Spinal cord (tissue), 10 donors: Measurements from ENCODE around the gene SGCA. TPM values are rescaled to one million over a fixed set of nuclear protein-coding genes. Genes with fewer than 3 reads are reported as not detected.

Experiments used
- DNase-seq, 6 donors: peaks; one replicate each; pipeline versions ENCODE4 v3.0.0 to v3.0.0-alpha.2; 2013 to 2015; ENCODE audit warnings: low spot score in 6 of 6, low read depth in 4 of 6
- H3K27ac ChIP-seq: one replicate; pipeline ENCODE4 v1.5.1; 2013; ENCODE audit warnings: low read depth, low read length, control low read depth
- H3K27me3 ChIP-seq: one replicate; pipeline ENCODE4 v1.6.1; 2013; ENCODE audit warnings: low read length; ENCODE audit not compliant: control insufficient read depth, insufficient read depth
- H3K36me3 ChIP-seq: one replicate; pipeline ENCODE4 v1.6.1; 2013; ENCODE audit warnings: low read length; ENCODE audit not compliant: control insufficient read depth, insufficient read depth
- H3K4me1 ChIP-seq: one replicate; pipeline ENCODE4 v1.6.1; 2013; ENCODE audit warnings: low read length; ENCODE audit not compliant: control insufficient read depth, insufficient read depth
- H3K4me3 ChIP-seq: one replicate; pipeline ENCODE4 v1.5.1; 2013; ENCODE audit warnings: low read depth, low read length, control low read depth
- H3K9me3 ChIP-seq: one replicate; pipeline ENCODE4 v1.6.1; 2013; ENCODE audit warnings: low read length; ENCODE audit not compliant: control insufficient read depth, insufficient read depth
- WGBS: methylation state at CpG from one replicate; pipeline ENCODE4 v1.1.5; 2013; ENCODE audit warnings: missing lambda C conversion rate; ENCODE audit not compliant: insufficient coverage; 5-methylcytosine and 5-hydroxymethylcytosine counted together
- polyA plus RNA-seq, 2 donors: library from polyadenylated mRNA; unstranded; fragments of 120-200 nt; gene quantifications; one replicate each; pipeline ENCODE4 v1.2.1, GENCODE V29; 2013; ENCODE audit not compliant: insufficient read length in 2 of 2
- total RNA-seq, 2 donors: library from RNA; depleted of rRNA in 1 of 2; stranded (reverse); fragments of 120-200 nt in 1 of 2; fragments of >200 nt in 1 of 2; gene quantifications; one replicate each; pipeline versions ENCODE4 v1.2.3 to v1.2.4, GENCODE V29; 2013 to 2014
- donor health status: healthy.

Gene SGCA
- total and polyA plus RNA-seq, 4 donors = 0.72 to 3.0 (median 1.2) TPM

DNA sequence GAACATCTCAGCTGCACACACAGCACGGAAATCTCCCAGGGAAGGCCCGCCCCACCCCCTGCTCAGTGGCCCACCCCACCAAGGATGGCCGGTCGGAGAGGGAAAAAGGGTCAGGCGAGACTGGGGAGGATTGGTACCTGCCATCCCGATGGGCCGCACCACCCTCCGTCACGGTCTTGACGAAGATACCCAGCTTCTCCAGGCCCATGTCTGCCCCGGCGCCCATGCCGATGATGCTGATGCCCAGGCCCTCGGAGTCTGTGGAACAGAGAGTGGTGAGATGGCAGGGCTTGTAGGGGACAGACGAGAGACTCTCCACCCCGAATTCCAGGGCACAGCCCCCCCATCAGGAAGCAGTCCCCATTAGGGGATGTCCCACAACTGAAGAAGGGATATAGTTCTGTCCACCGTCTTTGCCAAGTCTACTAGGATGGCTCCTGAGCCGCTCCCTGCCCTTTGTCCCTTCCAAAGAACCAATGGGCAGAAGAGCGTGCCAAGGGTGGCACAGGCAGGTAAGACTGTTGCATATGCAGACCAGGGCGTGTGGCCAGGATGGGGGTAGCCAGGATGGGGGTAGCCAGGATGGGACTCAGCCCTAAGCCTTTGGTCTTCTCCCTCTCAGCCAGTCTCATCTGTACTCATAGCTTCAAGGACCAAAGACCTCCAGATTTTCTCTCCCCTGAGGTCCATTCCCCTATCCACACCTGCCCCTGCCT lies 22.2 kb upstream of the SGCA start:
- H3K9me3 ChIP-seq = no peaks in the 10 kb centered on the region
- DNase-seq = no peak
- H3K27me3 ChIP-seq = no peaks in the 10 kb centered on the region
- 74% methylated on average over 4 of the region's 20 CpGs for WGBS
- H3K4me3 ChIP-seq = no peak overlapping the region
- no peak overlapping the region for H3K27ac ChIP-seq
- H3K4me1 ChIP-seq = peaks cover 61% of the 10 kb centered on the region
- H3K36me3 ChIP-seq = peaks cover 91% of the 10 kb centered on the region

DNA sequence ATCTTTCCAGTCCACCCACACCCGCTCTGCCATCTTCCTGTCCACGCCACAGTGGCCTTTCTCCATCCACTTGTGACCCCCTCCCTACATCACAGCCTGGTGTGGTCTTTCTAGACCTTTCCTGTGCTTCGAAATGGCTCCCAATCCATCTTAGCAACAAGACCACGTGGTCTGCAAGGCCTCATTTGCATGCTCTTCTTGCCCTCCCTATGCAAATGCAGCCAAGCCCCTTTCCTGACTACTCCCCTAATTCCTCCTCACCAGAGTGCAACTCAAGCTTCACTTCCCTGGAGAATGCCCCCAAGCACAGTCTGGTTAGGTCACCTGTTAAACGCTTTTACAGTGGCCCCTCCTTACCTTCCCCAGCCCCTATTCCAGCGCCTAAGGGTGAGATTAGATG lies 21.4 kb upstream of the SGCA start:
- 72% methylated on average over 6 of the region's 6 CpGs for WGBS
- H3K4me3 ChIP-seq = no peak overlapping the region
- peaks cover 67% of the 10 kb centered on the region for H3K4me1 ChIP-seq
- H3K36me3 ChIP-seq = peaks cover 86% of the 10 kb centered on the region
- no peaks in the 10 kb centered on the region for H3K9me3 ChIP-seq
- DNase-seq = no peak
- no peaks in the 10 kb centered on the region for H3K27me3 ChIP-seq
- peak overlapping the region; percentile 57 for H3K27ac ChIP-seq

DNA sequence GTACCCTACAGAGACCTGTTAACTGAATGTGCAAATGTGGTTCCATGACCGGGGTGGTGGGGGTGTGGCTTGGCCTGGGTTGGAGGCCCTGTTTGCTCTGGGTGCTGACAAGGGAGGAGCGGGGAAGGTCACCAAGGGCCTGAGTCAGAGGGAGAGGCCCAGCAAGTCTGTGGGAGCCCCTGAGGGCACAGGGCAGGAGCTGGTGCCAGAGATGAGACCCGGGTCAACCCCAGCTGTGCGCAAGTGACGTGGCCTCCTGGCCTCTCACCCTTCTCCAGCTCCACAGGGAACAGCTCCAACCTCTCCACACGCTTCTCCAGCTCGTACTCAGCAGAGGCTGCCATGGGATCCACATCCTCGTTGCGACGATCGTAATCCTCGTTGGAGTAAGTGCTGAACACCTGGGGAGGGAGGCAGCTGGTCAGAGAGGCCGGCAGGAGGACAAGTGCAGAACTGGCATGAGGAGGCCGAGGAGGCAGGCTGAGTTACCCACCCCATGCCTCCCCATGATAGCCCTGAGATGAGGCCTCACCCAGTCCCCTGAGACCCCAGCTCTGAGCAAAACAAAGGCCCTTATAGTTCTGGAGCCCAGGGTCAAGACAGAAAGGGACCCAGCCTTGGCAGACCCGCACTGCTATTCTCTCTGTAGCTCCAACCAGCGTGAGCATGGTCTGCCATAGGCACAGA lies 20.8 kb upstream of the SGCA start:
- H3K36me3 ChIP-seq = peaks cover 81% of the 10 kb centered on the region
- H3K4me3 ChIP-seq = no peak overlapping the region
- 79% methylated on average over 9 of the region's 16 CpGs for WGBS
- DNase-seq = no peak
- H3K27ac ChIP-seq = peak overlapping the region; percentile 57
- no peaks in the 10 kb centered on the region for H3K9me3 ChIP-seq
- no peaks in the 10 kb centered on the region for H3K27me3 ChIP-seq
- H3K4me1 ChIP-seq = peaks cover 69% of the 10 kb centered on the region

DNA sequence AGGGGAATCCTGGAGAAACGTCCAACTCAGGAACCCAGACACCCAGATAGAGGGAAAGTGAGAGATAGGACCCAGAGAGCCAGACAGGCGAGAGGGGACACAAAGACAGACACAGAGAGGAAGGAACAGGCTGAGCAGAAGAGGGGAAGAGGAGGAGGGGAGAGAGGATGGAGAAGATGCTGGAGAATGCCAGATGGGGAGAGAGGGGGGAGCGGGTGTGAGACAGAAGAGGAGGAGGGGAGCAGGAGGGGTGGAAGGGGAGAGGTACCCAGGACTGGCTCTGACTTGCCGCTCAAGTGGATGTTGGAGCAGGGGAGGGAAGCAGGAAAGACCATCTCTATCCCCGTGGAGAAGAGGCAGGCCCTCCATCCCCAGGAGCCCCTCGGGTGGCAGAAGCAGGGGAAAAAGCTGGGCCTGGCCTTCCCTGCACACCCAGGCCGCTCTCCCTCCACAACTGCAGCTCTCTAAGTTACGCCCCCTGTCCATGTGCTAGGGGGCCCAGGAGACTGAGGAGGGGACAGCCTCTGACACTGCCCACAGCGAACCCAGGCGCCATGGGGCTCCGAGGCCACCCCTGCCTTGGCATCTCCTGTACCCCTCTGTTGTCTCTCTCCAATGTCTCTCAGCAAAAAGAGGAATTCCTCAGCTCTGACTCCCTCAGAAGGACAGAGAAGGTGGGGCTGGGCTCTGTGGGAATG lies 20.1 kb upstream of the SGCA start:
- 59% methylated on average over 8 of the region's 11 CpGs for WGBS
- Histone ChIP-seq H3K36me3 (peaks cover 74% of the 10 kb centered on the region), H3K27ac (peak overlapping the region; percentile 57), H3K4me3 (no peak overlapping the region), H3K27me3 (no peaks in the 10 kb centered on the region), H3K9me3 (no peaks in the 10 kb centered on the region), H3K4me1 (peaks cover 62% of the 10 kb centered on the region)
- no peak for DNase-seq

DNA sequence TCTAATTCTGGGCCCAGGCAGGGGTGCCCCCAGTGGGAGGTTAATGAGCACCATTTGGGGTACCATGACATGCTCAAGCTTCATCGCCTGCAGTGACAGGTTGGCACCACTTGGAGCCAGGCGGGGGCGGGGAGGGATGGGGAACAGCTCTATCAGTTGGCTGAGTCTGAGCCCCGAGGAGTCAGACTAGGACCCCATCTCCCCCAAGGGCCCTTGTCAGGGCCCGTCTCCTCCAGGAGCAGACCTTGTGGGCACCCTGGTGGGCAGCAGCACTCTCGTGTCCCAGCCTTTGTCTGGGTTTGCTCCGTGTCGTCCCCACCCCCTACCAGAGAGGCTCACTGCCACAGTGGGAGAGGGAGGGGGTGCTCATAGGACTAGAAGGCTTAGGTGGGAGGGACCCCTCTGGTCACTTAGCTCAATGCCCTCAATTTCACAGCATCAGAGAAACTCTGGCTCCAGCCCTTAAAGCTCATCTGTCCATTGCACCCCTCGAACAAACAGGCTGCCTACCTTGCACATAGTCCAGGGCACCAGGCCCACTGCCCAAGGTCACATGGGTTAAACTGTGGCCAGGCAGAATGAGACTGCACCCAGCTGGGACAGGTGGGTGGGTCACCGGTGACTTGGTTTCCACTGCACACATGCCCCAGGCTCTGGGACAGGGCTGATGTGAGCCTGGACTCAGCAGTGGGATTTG lies 19.4 kb upstream of the SGCA start:
- H3K27me3 ChIP-seq = no peaks in the 10 kb centered on the region
- H3K27ac ChIP-seq = peak overlapping the region; percentile 57
- no peak overlapping the region for H3K4me3 ChIP-seq
- 64% methylated on average over 6 of the region's 10 CpGs for WGBS
- no peak for DNase-seq
- no peaks in the 10 kb centered on the region for H3K9me3 ChIP-seq
- H3K4me1 ChIP-seq = peaks cover 64% of the 10 kb centered on the region
- peaks cover 67% of the 10 kb centered on the region for H3K36me3 ChIP-seq

DNA sequence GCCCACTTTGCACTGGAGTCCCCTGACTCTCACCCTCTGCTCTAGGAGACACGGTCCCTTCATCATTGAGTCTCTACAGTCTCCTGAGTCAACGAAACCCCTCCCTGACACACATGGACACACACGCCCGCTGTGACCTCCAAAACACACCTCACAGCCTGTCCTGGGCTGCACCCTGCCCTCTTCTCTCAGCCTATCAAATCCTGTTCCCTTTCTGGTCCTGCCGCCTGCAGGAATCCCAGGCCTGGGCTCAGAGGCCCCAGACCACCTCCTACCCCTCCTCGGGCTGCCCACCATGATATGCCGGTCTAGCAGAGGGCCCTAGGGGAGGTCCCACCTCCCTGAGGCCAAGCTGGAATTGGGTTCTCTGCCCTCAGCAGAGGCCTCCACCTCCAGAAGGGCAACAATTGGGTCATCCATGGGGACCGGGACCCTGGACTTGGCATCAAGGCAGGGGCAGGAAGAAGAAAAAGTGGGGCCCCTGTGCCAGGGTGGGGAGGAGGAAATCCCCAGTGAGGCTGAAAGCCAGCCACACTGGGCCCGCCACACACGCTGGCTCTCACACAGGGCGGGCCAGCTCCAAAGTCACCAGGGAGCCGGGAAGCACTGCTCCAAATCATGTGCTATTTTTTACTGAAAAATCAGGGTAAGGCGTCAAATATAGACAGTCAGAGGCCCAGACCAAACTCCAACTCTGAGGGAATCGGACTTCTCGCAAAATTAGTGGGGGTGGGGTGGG lies 18.7 kb upstream of the SGCA start:
- H3K9me3 ChIP-seq = no peaks in the 10 kb centered on the region
- no peaks in the 10 kb centered on the region for H3K27me3 ChIP-seq
- 53% methylated on average over 8 of the region's 15 CpGs for WGBS
- H3K4me1 ChIP-seq = peaks cover 71% of the 10 kb centered on the region
- peak overlapping the region; percentile 72 for H3K4me3 ChIP-seq
- peaks cover 60% of the 10 kb centered on the region for H3K36me3 ChIP-seq
- peak overlapping the region; percentile 76 for H3K27ac ChIP-seq
- no peak for DNase-seq

DNA sequence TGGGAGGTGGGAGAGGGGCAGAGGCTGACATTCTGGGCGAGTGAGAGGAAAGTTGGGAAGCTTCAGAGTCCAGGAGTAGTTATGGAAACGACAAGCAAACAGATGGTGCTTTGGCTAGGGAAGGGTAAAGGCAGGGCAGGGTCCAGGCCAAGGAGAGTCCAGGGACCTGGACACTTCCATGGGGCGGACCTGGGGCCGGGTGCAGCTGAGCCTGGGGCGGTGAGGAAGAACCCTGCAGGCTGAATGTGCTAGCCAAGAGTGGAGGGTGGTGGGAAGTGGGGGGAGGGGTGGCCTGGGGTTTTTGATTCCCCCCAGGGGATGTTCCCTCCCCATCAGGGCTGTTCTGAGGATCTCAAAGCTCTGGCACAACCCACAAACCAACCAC lies 18.0 kb upstream of the SGCA start:
- 14% methylated on average over 4 of the region's 5 CpGs for WGBS
- Histone ChIP-seq H3K4me3 (peak overlapping the region; percentile 72), H3K9me3 (no peaks in the 10 kb centered on the region), H3K27me3 (no peaks in the 10 kb centered on the region), H3K27ac (peak overlapping the region; percentile 76), H3K4me1 (peaks cover 72% of the 10 kb centered on the region), H3K36me3 (peaks cover 52% of the 10 kb centered on the region)
- DNase-seq = peak in 1 of 6 donors; percentile 52

DNA sequence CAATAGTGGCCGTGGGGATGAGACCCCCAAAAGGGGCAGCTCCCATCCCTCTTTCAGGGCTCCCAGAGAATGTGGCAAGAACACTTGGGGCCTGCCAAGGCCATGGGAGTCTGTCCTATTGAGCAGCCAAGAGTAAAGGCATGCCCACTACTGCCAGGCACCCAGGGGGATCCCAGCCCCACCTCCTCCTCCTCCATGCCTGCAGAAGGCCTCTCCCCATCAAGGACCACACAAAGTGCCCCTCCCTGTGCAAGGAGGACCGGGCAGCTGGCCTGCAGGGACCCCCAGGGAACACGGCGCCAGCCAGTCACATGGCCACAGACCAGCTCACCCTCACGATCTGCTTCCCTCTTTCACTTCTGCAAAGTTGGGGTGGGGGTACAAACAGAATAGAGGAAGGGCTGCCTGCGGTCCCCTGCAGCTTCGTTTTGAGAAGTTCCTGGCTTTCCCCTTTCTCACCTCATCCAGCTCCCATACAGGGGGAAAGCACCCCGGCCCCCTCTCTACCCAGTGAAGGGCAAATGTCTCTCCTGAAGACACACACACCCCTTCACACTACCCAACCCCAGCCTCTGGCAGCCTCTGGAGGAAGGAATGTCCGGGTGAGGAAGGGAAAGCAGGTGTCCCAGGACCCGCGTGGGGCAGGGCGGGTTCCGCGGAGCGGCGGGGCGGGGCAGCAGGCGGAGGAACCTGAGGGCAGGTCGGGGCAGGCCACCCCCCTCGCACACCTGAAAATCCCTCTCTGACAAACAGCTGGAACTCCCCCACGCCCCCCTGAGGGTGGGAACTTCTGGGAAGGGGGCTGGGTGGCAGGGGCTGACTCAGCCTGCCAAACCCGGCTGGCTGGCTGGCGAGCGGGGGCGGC lies 17.3 kb upstream of the SGCA start:
- Histone ChIP-seq H3K36me3 (peaks cover 46% of the 10 kb centered on the region), H3K4me3 (peak overlapping the region; percentile 72), H3K4me1 (peaks cover 74% of the 10 kb centered on the region), H3K9me3 (no peaks in the 10 kb centered on the region), H3K27ac (peak overlapping the region; percentile 76), H3K27me3 (no peaks in the 10 kb centered on the region)
- DNase-seq = peak in 2 of 6 donors; percentile 49 to 64
- 0% methylated on average over 11 of the region's 25 CpGs for WGBS
